GM19452 (cell line): Measurements from ENCODE around the gene PLEKHA6.

ENCODE experiments used
- ATAC-seq: cut with Tn5 transposase; IDR thresholded peaks from one replicate; pipeline ENCODE4 v1.9.1; 2021; ENCODE audit not compliant: unreplicated experiment

PLEKHA6 gene

DNA sequence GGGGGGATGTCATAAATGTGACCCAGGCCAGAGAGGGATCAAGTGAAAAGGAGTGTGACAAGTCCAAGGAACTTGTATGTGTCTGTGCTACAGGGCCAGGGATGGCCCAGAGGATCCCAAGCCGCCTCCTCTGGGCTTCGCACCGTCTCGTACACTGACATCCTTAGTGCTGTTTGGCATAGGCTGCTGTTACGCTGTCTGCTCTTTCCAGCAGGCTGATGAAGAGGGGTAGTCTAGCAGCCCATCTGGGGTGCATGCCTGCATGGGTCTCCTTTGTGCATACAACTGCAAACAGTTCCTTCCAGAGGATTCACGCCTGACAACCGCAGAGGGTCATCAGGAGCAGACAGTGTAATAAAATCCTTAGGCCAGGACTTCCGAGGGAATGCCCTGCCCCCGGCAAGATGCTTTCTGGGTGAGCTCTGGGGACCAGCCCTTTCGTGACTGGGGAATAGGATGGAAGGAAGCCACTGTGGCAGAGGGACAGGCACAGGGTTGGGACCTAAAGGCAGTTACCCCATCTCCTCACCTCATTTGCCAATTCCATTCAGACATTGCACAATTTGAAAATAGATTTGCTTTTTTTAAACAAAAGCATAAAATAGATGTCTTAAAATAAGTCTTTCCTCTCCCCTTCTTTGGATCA lies 139.6 kb downstream of the PLEKHA6 start:
- ATAC-seq, result no peak

DNA sequence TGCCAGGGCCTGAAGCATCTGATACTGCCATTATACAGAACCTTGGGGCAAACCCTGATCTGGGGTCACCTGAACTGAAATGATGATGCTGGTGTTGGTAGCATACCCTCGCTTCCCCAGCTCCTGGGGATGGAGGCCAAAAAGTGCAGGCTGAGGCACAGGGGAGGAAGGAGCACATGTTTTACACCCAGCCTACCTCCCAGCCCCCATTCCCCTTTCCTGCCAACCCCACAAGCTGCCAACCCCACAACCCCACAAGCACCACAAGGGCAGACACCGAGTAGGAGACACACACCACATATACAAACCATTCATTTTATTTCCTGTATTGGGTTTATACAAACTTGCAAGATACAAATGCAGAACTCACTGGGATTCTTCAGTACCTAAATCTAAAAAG lies 141.2 kb downstream of the PLEKHA6 start:
- no peak for ATAC-seq

GRCh38 chr1:204217648-204218000 lies 142.1 kb downstream of the PLEKHA6 start:
- ATAC-seq, result no peak

- ATAC-seq, result no peak
These were observed 142.7 kb downstream of the PLEKHA6 start for GRCh38 chr1:204216880-204217647.

DNA sequence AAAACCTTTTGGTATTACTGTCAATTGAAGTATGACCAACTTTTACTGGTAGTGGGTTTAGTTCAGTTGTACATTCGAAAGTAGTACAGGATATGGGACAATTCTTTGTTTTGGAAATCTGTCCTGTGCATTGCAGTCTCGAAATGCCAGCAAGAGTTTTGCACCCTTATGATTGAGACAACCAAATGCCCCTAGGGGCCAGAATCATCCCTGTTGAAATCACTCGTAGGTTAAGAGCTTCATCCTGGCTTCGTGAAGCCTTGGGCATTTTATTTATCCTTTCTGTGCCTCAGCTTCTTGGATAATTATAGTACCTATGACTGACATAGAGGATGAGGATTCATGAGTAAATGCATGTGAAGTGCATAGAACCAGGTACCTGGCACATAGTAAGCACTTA lies 143.5 kb downstream of the PLEKHA6 start:
- no peak for ATAC-seq

- ATAC-seq, result peak; percentile 76
These were observed 145.8 kb downstream of the PLEKHA6 start, which contains the start of gene GOLT1A for GRCh38 chr1:204213668-204214662. TSS of gene GOLT1A (minus strand) at chr1:204213988. CDS start at chr1:204213906, 82 bp downstream.

- ATAC-seq, result no peak
These were observed 147.0 kb downstream of the PLEKHA6 start for GRCh38 chr1:204212715-204213114.

DNA sequence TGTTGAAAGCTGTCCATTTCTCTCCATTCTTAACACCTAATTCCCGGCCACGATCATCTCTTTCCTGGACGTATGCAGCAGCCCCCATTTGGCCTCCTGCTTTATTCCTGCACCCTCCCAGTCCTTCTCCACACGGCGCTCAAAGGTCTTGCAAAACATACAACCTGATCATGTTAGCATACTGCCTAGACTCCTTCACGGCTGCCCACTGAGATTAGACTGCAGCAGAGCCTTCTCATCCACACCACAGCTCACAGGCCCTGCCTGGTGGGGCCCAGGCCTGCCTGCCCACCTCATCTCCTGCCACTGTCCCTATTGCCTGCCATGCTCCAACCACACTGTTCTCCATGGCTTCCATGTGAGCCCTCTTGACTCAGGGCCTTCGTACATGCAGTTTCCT lies 148.7 kb downstream of the PLEKHA6 start:
- ATAC-seq, result no peak

DNA sequence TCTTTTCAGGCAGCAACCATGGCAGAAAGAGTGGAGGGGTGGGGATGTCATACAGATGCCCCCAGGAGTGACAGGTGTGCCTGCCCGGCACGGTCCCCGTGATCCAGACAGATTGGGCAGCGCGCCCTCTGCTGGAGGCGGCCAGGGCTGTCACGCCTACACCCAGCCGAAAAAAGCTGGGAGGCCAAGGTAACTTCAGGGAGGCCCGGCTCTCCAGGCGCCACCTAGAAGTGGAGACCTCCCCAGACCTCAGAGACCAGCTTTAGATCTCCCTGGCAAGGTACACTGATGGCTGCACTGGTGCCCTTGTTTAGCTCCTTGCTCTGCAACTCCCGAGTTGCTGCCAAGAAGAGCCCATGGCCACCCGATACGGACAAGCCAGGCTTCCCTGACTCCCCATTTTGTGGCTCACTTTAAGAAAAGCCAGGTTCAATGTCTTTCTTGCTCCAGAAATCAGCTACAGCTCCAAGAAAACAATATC lies 152.6 kb downstream of the PLEKHA6 start:
- ATAC-seq, result no peak

GRCh38 chr1:204206121-204206520 lies 153.6 kb downstream of the PLEKHA6 start:
- no peak for ATAC-seq

- ATAC-seq, result no peak
These were observed 154.2 kb downstream of the PLEKHA6 start for GRCh38 chr1:204205486-204205885.

DNA sequence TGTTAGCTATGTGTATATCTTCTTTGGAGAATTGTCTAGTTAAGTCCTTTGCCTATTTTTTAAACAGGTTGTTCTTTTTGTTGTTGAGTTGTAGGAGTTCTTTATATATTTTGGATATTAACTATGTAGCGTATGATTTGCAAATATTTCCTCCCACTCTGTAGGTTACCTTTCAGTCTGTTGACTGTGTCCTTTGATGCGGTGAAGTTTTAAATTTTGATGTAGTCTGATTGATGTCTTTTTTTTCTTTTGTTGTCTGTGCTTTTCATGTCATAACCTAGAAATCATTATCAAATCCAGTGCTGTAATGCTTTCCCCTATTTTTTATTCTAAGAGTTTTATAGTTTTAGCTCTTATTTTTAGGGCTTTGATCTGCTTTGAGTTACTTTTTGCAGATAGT lies 154.8 kb downstream of the PLEKHA6 start:
- no peak for ATAC-seq

DNA sequence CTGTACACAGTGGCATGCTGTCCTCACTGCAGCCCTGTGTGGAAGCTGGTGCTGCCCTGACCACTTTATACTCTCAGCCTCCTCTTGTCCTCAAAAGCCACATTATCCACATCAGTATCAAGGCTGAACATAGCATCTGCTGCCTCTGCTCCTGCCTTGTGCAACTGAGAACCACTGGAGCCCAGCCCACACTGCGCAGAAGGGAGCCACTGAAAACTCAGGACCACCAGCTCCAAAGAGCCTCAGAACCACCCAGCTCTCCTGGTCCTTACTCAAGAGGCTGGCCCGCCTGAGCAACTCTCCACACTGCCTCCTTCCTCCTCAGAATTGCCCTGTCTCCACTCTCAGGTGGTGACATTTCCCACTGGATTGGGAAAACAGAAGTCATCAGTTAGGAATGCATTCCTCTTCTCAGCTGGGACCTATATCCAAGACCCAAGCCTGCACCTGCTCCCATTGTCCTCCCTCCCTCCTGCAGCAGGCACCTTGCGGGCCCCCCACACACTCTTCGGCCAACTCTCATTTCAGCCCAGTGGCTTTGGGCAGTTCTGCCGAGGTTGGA lies 156.4 kb downstream of the PLEKHA6 start:
- ATAC-seq, result no peak

GRCh38 chr1:204202481-204202880 lies 157.2 kb downstream of the PLEKHA6 start:
- ATAC-seq, result no peak

- ATAC-seq, result no peak
These were observed 158.2 kb downstream of the PLEKHA6 start for GRCh38 chr1:204201348-204202040.

GRCh38 chr1:204199579-204199978 lies 160.2 kb downstream of the PLEKHA6 start:
- no peak for ATAC-seq

- ATAC-seq, result no peak
These were observed 161.1 kb downstream of the PLEKHA6 start for GRCh38 chr1:204198348-204199340.

GRCh38 chr1:204197068-204197467 lies 162.7 kb downstream of the PLEKHA6 start:
- ATAC-seq, result no peak
